Activated CD8-positive, alpha-beta memory T cell treated with anti-CD3 and anti-CD28 coated beads for 24 hours (primary cell): ENCODE measurements around the gene CEACAM6.
"Not testable (repeated sequence)": the region's sequence is repeated elsewhere in the genome, so short reads cannot be mapped to it uniquely, and the experiment has no call there.

Experiments
- DNase-seq: peaks from one replicate; pipeline ENCODE4 v3.0.0-alpha.2; 2020

CEACAM6 gene

DNA sequence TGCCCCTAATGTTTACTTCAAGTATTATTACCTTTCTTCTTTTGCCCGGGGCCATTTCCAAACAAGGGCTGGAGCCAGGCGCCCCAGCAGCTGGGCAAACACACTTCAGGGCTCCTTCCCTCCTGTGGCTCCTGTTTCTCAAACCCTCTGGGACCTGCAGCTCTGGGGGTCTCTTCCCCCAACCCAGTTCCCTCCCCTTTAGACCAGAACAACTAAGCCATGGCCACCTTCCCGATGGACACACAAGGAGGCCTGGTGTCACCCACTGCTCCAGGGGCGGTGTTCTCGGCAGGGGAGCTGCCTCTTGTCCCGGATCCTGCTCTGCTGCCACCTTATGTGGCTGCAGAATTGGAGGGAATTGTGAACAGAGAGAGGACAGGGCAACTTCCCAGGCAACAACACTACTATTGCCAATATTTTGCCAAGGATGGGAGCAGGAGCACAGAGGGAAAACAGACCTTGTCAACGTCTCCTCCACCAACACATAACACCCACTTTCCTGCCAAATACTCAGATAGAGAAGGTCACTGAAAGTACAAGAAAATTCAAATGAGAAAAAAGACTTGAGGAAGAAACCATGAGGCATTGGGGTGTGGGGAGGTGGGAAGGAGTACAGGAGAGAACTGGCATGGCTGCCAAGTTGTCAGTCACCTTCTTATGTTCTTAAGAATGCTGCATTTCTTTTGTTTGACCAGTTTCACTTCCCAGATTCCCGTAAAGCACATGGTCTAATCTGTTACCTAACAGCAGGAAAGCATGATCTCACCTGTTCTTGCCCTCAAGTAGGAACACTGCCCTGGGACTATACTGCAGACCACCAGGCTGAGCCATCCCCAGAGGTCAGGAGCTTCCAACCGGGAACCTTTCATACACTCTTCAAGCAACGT, 4.8 kb upstream of the CEACAM6 start:
- DNase-seq: not testable (repeated sequence)

DNA sequence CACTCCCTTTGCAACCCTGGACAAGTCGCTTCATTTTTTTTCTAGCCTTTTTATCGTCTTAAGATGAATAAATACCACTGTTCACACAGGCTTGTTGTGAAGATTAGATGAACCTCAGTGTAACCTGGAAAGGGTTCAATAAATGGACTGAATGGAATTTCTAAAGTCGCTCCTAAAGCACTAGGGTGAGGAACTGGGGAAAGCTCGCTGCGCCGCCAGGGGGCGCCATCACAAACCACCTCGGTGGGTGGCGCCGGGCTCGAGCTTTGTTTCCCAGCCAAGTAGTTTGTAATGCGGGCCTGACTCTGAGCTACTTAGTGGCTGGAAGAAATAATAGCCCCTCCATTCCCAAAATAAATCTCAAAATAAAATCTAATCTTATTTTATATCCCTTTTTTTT, 2.2 kb upstream of the CEACAM6 start:
- DNase-seq: peak; percentile 89

DNA sequence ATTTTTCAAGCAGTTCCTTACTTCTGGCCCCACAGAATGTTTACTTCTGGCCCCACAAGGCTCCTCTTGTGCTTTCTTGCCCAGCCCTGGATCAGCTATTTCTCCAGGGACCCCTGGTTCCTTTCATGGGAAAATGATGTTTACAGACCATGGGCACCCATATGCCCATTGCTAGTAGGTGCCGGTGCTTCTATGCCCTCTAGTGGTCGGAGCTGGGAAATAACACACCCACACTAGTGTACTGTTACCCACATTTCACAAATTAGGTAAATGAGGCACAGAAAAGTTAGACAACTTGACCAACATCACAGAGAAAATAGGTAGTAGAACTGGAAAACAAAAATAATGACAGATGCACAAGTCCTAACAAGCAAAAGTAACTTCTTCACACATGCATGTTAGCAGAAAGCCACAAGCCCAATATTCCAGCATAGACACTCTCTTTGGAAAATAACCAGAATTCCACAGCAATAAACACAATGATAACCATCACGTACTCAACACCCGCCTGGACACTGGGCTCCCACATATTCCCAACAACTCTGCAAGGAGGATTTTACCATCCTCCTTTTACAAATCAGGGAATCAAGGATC, 1.3 kb upstream of the CEACAM6 start:
- peak; percentile 86 for DNase-seq

DNA sequence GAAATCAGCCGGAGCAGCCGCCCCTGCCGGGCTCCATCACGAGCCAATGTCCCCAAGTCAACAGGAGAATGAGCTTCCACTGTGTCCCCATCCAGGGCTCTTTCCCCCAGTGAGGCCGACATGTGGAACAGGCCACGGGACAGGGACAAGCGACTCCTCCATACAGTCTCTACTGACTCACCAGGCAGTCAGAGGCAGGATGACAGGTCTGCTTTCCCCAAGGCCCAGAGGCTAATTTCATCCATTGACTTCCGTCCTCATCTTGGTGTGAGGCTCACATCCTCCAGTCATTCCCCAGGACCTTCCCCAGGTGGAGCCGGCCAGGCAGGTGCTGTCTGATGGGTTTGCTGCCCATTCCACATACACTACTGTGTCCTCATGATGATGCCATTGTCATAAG, 3.5 kb downstream of the CEACAM6 start:
- no peak for DNase-seq

DNA sequence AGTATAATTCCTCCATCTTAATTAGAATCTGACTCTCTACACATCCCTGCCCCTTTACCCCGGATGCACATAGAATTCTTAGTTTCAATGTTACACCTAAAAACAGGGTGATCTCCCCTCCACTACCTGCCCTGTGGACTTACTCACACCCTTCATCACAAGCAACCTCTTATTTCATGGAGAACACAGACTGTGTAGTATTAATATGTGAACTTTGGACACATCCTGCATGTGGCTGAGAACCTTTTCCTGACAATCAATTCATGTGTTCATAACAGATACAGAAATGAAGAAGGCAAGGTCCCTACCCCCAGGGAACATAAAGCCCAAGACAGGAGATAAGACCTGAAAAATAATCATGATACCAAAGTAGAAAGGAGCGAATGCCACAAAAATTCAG, 11.8 kb downstream of the CEACAM6 start:
- DNase-seq: no peak

DNA sequence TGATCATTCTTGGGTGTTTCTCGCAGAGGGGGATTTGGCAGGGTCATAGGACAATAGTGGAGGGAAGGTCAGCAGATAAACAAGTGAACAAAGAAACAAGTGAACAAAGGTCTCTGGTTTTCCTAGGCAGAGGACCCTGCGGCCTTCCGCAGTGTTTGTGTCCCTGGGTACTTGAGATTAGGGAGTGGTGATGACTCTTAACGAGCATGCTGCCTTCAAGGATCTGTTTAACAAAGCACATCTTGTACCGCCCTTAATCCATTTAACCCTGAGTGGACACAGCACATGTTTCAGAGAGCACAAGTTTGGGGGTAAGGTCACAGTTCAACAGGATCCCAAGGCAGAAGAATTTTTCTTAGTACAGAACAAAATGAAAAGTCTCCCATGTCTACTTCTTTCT, 12.8 kb downstream of the CEACAM6 start:
- DNase-seq: not testable (repeated sequence)

DNA sequence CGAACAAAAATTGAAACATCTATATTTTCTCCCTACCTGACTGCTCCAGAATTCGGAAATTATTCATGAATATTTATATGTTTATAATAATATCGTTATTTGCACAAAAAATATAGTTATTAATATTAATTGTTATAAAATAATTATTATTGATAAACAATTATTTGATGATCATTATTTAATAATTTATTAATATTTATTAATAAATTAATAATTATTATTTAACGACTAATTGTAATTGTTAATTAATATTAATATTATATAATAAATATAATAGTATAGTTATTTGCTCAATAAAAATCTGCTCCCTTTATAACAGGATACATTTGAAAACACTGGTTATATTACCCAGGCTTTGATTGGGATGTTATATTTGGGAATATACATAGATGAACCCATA, 14.3 kb downstream of the CEACAM6 start:
- DNase-seq: no peak

DNA sequence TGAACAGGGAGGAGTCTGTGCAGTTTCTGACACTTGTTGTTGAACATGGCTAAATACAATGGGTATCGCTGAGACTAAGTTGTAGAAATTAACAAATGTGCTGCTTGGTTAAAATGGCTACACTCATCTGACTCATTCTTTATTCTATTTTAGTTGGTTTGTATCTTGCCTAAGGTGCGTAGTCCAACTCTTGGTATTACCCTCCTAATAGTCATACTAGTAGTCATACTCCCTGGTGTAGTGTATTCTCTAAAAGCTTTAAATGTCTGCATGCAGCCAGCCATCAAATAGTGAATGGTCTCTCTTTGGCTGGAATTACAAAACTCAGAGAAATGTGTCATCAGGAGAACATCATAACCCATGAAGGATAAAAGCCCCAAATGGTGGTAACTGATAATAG, 16.1 kb downstream of the CEACAM6 start:
- no peak for DNase-seq

DNA sequence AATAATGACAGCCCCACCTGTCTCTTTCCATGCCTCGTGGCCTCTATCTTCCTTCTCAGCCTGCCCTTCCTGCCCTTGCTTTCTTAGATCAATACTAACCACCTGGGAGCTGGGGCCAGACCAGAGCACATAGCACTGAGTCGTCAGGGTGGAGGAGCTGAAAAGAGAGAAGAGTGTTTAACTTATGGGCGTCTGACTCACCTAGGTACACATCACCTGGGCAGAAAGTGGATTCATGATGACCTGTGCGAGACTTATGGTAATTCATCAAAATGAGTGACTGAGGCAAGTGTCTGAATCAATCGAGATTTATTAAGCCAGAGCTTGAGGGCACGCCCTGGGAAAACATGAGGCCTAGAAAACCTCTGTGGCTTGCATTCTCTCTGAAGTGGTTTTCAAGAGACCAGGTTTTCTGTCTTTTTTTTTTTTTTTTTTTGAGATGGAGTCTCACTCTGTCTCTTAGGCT, 19.2 kb downstream of the CEACAM6 start:
- peak; percentile 63 for DNase-seq

DNA sequence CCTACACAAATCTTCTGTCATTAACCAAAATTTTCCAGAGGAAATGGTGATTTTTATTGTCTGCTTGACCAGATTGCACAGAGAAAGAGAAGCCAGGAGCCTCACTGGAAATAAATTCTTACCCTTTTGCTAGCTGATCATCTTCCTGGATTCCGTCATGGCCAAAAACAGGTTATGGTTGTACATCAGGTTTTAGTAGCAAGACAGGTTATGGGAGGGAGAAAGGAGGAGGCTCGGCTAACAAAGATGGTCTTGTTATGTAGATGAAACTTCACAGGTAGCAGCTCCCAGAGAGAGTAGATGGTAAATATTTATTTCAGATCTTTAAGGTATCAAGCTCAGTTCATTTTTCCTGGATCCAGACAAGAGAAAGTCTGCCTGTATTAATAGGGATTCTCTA, 21.4 kb downstream of the CEACAM6 start:
- DNase-seq: no peak

DNA sequence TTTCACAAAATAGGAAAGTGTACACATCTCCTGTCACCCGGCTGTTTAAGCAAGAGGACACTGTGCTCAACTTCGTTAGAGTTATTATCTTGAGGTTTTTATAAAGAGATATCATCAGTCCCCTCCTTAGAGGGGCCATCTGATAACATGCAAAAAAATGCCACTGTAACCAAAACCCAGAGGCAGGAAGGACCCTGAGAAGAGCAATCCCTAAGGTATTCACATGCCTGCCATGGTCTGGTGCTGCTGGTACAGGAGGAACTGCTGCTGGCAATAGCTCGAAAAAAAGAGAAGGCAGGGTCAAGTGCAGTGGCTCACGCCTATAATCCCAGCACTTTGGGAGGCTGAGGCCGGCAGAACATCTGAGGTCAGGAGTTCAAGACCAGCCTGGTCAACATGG, 28.3 kb downstream of the CEACAM6 start:
- DNase-seq: no peak

DNA sequence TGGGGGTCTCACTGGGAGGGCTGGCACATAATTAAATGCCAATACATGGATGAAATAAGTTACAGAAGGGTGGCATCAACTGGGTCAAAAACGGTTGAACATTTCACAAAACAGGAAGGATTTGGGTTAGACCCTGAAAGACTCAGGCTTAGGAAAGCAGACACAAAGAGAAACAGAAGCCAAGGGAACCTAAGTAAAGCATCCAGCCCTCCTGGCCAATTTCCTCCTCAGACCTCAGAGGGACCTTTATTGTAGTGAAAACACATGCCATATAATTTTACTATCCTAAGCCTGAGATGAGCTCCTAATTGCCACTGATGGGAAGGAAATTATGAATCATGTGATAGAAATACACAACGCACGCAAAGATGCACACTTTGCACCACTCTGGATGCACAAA, 29.0 kb downstream of the CEACAM6 start:
- DNase-seq: no peak

DNA sequence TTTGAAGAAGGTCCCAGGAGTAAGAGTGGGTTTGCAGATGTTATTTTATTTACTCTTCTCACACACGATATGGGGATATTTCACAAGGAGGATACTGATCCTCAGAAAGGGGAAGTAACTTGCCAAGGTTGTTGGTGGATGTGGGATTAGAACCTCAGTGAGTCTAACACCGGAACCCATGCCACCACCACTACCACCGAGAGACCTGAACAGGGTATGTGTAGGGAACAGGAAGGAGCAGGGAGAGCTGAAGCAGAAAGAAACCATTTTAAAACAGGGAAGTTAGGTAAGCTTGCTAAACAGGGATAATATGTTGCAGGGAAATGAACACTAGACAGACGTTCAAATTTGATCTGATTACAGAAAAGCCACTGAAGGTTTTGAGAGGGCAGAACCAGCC, 29.4 kb downstream of the CEACAM6 start:
- no peak for DNase-seq

DNA sequence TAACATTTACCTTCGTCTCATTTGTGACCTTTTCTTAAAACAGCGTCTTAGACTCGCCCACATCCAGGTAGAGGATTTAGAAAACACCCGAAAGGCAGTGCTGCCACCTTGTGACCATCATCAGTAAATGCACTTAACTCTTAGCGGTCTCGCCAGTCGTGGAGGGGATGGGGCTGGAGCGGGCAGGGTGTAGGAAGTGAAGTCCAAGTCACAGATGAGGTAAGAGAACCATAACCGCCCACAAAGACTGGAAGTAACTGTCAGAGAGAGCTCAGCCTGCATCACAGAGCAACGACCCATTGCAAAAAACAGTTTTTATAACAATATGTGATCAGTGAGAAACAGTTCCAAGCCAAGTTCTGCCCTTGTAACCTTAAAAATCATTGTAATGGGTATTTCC, 30.3 kb downstream of the CEACAM6 start:
- peak; percentile 82 for DNase-seq

DNA sequence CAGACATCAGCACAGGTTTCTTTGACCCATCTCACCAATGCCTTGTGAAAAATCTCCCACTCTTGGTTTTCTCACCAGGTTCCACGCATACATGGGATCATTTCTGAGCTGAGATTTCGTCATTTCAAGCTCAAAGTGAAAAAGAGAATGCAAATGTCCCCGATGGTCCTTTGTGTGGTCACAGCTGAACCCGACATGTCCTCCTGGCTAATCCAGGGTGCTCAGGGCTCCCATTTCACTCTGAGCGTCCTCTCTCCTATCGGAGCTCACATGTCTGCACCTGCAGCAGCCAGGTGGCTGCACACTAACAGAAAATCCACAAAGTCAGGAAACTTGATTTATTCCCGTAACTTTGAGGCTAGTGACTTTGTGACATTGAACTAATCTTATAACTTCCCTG, 31.7 kb downstream of the CEACAM6 start:
- no peak for DNase-seq

DNA sequence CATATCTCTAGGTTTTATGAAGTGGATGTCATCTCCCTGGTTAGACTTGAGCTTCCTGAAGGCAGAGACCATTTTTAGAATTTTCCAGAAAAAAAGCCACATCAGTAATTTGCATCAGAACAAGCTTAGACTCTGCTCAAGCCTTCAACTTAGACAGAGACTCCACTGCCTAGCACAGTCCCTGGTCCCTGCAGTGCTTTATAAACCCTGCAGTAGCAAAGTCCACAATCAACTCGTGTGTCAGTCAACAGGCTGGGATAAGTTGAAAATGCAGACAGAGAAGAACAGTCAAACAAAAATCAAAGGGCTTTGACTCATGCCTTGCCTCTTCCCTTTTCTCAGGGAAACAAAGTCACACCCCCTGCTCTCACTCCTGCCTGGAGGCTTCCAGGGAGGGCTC, 33.2 kb downstream of the CEACAM6 start:
- DNase-seq: not testable (repeated sequence)

DNA sequence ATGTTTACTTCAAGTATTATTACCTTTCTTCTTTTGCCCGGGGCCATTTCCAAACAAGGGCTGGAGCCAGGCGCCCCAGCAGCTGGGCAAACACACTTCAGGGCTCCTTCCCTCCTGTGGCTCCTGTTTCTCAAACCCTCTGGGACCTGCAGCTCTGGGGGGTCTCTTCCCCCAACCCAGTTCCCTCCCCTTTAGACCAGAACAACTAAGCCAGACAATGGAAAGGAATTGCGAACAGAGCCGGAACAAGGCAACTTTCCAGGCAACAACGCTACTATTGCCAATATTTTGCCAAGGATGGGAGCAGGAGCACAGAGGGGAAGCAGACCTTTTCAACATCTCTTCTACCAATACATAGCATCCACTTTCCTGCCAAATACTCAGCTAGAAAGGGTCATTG, 33.7 kb downstream of the CEACAM6 start:
- DNase-seq: not testable (repeated sequence)

DNA sequence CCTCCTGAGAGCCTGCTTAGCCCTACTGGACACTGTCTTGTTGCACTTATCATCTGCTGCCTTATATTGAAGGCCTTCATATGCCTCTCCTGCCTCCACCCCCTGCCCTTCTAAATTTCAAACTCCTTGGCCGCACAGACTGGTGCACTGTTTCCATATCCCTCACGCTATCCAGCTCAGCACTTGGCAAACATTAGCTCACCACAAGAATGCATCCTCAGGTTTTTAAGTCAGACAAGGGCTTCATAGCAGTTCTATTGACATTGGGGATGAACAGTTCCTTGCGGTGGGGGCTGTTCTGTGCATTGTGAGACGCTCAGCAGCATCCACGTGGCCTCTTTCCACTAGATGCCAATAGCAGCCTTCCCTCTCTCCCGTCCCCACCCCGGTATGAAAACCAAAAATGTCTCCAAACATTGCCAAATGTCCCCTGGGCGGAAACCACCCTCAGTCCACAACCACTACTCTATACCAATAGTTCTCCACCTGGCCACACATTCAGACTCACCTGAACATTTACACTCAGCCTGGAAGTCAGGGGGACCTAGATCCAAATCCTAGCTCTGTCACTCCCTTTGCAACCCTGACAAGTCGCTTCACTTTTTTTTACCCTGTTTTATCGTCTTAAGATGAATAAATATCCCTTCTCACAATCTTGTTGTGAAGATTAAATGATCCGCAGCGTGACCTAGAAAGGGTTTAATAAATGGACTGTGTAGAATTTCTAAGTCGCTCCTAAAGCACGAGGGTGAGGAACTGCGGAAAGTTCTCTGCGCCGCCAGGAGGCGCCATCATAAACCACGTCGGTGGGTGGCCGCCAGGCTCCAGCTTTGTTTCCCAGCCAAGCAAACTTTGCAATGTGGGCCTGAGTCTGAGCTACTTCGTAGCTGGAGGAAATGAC, 37.4 kb downstream of the CEACAM6 start:
- peak; percentile 82 for DNase-seq

DNA sequence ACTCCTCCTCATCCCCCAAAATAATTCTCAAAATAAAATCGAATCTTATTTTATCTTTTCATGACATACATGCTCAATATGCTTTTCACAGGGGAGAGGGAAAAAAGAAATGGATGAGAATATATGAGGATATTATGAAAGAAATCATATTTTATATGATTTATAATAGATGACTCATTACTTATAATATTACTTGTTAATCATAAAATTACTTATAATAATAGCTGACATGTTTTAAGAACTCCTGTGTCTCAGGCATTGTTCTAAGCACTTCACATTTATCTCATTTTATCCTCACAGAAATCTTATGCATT, 38.0 kb downstream of the CEACAM6 start:
- no peak for DNase-seq

DNA sequence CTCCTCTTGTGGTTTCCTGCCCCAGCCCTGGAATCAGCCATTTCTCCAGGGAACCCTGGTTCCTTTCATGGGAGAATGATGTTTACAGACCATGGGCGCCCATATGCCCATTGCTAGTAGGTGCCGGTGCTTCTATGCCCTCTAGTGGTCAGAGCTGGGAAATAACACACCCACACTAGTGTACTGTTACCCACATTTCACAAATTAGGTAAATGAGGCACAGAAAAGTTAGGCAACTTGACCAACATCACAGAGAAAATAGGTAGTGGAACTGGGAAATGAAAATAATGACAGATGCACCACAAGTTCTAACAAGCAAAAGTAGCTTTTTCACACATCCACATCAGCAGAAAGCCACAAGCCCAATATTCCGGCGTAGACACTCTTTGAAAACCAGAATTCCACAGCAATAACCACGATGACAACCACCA, 39.7 kb downstream of the CEACAM6 start:
- peak; percentile 78 for DNase-seq

DNA sequence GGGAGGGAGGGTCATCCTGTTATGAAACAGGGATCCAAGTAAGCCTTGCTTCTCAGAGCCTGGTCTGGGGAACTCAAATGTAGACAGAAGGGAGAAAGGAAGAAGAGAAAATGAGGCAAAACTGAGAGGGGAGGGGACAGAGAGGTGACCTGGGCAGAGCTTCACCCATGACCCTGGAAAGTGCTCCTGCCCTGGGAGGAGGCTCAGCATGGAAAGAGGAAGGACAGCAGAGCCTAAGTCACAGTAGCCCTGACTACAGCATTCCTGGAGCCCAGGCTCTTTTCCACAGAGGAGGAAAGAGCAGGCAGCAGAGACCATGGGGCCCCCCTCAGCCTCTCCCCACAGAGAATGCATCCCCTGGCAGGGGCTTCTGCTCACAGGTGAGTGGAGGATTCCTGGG, 41.0 kb downstream of the CEACAM6 start, which contains the start of gene CEACAM3:
Gene CEACAM3, plus strand, starts transcription at position 226 of the 400 bp plus-strand sequence. Its CDS starts 91 bp downstream, at position 317.
- DNase-seq: no peak

DNA sequence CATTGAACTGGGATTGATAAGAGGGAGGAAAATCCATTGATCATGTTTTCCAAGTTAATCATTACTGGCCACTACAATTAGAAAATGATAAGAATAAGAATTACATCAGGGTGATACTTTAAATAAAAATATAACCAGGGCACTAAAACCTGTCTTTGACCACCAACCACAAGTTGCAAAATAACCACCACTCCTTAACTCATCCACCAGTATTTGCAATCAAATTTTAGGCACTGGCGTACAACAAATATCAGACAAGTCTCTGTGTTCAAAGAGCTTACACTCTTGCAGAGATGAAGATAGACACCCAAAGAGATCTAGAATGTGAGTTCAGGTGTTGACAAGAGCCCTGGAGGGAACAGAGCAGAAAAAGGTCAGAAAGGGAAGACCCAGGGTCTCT, 41.6 kb downstream of the CEACAM6 start:
- no peak for DNase-seq

DNA sequence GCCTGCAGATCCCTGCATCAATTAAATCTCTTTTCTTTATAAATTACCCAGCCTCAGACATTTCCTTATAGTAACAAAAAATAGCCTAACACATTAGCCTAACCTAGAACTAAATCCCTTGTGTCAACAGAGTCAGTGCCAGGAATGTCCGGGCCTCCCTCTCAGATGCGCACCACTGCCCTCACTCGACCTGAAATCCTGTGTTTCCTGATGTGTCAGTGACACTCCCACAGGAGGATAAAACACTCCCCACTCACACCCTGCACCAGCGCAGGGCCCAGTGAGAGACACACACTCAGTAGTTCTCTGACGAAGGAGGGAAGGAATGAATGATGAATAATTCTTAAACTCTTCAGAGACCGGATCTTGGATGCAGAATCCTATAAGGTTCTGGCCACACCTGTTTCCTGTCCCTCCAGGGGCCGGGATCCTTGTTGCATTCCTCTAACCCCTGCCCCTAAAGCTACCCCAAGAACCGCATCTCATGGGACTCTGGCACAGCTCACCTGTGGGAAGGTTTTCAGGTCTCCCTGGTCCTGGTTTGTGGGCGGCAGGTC, 44.2 kb downstream of the CEACAM6 start:
- DNase-seq: no peak
